HEK293 (cell line): ENCODE results near the gene RGMA.

Source experiments
- CTCF ChIA-PET: fragments of 350-600 bp; formaldehyde crosslinking; extraction: SDS; loops from one replicate; lab custom pipeline; 2021; ENCODE audit warnings: antibody characterized with exemption; lab: Yijun Ruan, JAX
- POLR2A ChIA-PET: fragments of 300-600 bp; formaldehyde crosslinking; extraction: SDS; loops from one replicate; lab custom pipeline; 2020; ENCODE audit warnings: antibody characterized with exemption, inconsistent platforms; lab: Yijun Ruan, JAX
- H3K27ac ChIP-seq: fragments of 200-500 bp; sonication (Bioruptor generic); 2 replicates; pipeline ENCODE4 v1.5.1; 2014; ENCODE audit warnings: low read depth, low read length, control low read depth, inconsistent platforms; ENCODE audit errors: extremely low read depth
- H3K36me3 ChIP-seq, 2 experiments: fragments of 200-500 bp in 1 of 2; sonication (Bioruptor generic) in 1 of 2; 1 replicate in 1 of 2; 2 replicates in 1 of 2; pipeline ENCODE4 v1.5.1; 2014 to 2017; ENCODE audit warnings: inconsistent platforms in 2 of 2, low read length in 2 of 2; ENCODE audit not compliant: control insufficient read depth in 2 of 2, insufficient read depth in 1 of 2
- H3K4me1 ChIP-seq: fragments of 200-500 bp; sonication (Bioruptor generic); 2 replicates; pipeline ENCODE4 v1.5.1; 2014; ENCODE audit warnings: mild to moderate bottlenecking, low read length, inconsistent platforms; ENCODE audit not compliant: control insufficient read depth, insufficient read depth
- H3K4me3 ChIP-seq: 2 replicates; pipeline ENCODE4 v1.5.1; 2011; ENCODE audit warnings: low read depth, mild to moderate bottlenecking, control low read depth, low read length, moderate library complexity
- H3K9me3 ChIP-seq: fragments of 200-500 bp; sonication (Bioruptor generic); 2 replicates; pipeline ENCODE4 v1.5.1; 2014; ENCODE audit warnings: low read depth, low read length, inconsistent platforms; ENCODE audit not compliant: control insufficient read depth, insufficient read depth
- GLI4 ChIP-seq: fragments of 450-650 bp; formaldehyde crosslinking; IDR thresholded peaks from 2 replicates; pipeline ENCODE4 v1.5.1; 2016; ENCODE audit warnings: missing biosample characterization, missing genetic modification characterization
- GLIS1 ChIP-seq: fragments of 450-650 bp; formaldehyde crosslinking; IDR thresholded peaks from 2 replicates; pipeline ENCODE4 v1.5.1; 2016; ENCODE audit warnings: missing biosample characterization, missing genetic modification characterization
- HOXD13 ChIP-seq: sonication (generic); formaldehyde crosslinking; IDR thresholded peaks from 2 replicates; pipeline ENCODE4 v1.8.0; 2022; ENCODE audit warnings: missing genetic modification reagents, borderline replicate concordance
- KLF10 ChIP-seq: fragments of 450-650 bp; IDR thresholded peaks from 2 replicates; pipeline ENCODE4 v1.5.1; 2018; ENCODE audit warnings: missing biosample characterization, mild to moderate bottlenecking, missing genetic modification characterization
- OVOL3 ChIP-seq: fragments of 450-650 bp; formaldehyde crosslinking; IDR thresholded peaks from 2 replicates; pipeline ENCODE4 v1.5.1; 2016; ENCODE audit warnings: missing biosample characterization, missing genetic modification characterization
- PRDM1 ChIP-seq: fragments of 450-650 bp; formaldehyde crosslinking; IDR thresholded peaks from 2 replicates; pipeline ENCODE4; 2016; ENCODE audit warnings: missing biosample characterization, missing genetic modification characterization
- REPIN1 ChIP-seq: fragments of 450-650 bp; formaldehyde crosslinking; IDR thresholded peaks from 2 replicates; pipeline ENCODE4 v1.5.1; 2017; ENCODE audit warnings: missing biosample characterization, missing genetic modification characterization, low read depth
- SP7 ChIP-seq: fragments of 450-650 bp; formaldehyde crosslinking; IDR thresholded peaks from 2 replicates; pipeline ENCODE4 v1.5.1; 2016; ENCODE audit warnings: missing biosample characterization, missing genetic modification characterization
- TRIM28 ChIP-seq: IDR thresholded peaks from 2 replicates; pipeline ENCODE4 v1.6.1; 2011; ENCODE audit warnings: low read length, control low read depth, borderline replicate concordance
- ZBTB1 ChIP-seq: fragments of 450-650 bp; formaldehyde crosslinking; IDR thresholded peaks from 2 replicates; pipeline ENCODE4 v1.5.1; 2016; ENCODE audit warnings: missing biosample characterization, missing genetic modification characterization
- ZBTB8A ChIP-seq: fragments of 450-650 bp; formaldehyde crosslinking; IDR thresholded peaks from 2 replicates; pipeline ENCODE4 v1.5.1; 2016; ENCODE audit warnings: missing biosample characterization, missing genetic modification characterization
- ZNF155 ChIP-seq: fragments of 450-650 bp; formaldehyde crosslinking; IDR thresholded peaks from 2 replicates; pipeline ENCODE4 v1.5.1; 2016; ENCODE audit warnings: missing biosample characterization, missing genetic modification characterization
- ZNF221 ChIP-seq: fragments of 450-650 bp; formaldehyde crosslinking; IDR thresholded peaks from 2 replicates; pipeline ENCODE4 v1.5.1; 2017; ENCODE audit warnings: missing biosample characterization, missing genetic modification characterization, borderline replicate concordance
- ZNF223 ChIP-seq: fragments of 450-650 bp; formaldehyde crosslinking; IDR thresholded peaks from 2 replicates; pipeline ENCODE4 v1.5.1; 2016; ENCODE audit warnings: missing biosample characterization, missing genetic modification characterization
- ZNF335 ChIP-seq: fragments of 450-650 bp; formaldehyde crosslinking; conservative IDR thresholded peaks from 2 replicates; pipeline ENCODE4 v1.5.1; 2016; ENCODE audit warnings: missing biosample characterization, missing genetic modification characterization
- ZNF416 ChIP-seq: fragments of 450-650 bp; formaldehyde crosslinking; IDR thresholded peaks from 2 replicates; pipeline ENCODE4 v1.5.1; 2016; ENCODE audit warnings: missing biosample characterization, missing genetic modification characterization
- ZNF473 ChIP-seq: fragments of 450-650 bp; formaldehyde crosslinking; IDR thresholded peaks from 2 replicates; pipeline ENCODE4 v1.5.1; 2017; ENCODE audit warnings: missing biosample characterization, missing genetic modification characterization
- ZNF521 ChIP-seq: fragments of 450-650 bp; formaldehyde crosslinking; IDR thresholded peaks from 2 replicates; pipeline ENCODE4 v1.5.1; 2017; ENCODE audit warnings: missing biosample characterization, mild to moderate bottlenecking, missing genetic modification characterization
- ZNF555 ChIP-seq: fragments of 450-650 bp; formaldehyde crosslinking; conservative IDR thresholded peaks from 2 replicates; pipeline ENCODE4 v1.5.1; 2017; ENCODE audit warnings: missing biosample characterization, mild to moderate bottlenecking, missing genetic modification characterization, inconsistent platforms
- ZNF623 ChIP-seq: fragments of 450-650 bp; formaldehyde crosslinking; IDR thresholded peaks from 2 replicates; pipeline ENCODE4 v1.5.1; 2016; ENCODE audit warnings: missing biosample characterization, missing genetic modification characterization
- ZNF747 ChIP-seq: fragments of 450-650 bp; formaldehyde crosslinking; IDR thresholded peaks from 2 replicates; pipeline ENCODE4 v1.5.1; 2016; ENCODE audit warnings: missing biosample characterization, missing genetic modification characterization
- ZNF830 ChIP-seq: fragments of 450-650 bp; IDR thresholded peaks from 2 replicates; pipeline ENCODE4 v1.5.0; 2018; ENCODE audit warnings: missing biosample characterization, missing genetic modification characterization, low read depth, mild to moderate bottlenecking, moderate library complexity
- ZSCAN23 ChIP-seq: fragments of 450-650 bp; formaldehyde crosslinking; IDR thresholded peaks from 2 replicates; pipeline ENCODE4 v1.5.1; 2016; ENCODE audit warnings: missing biosample characterization, missing genetic modification characterization
- TF ChIP-seq, protein P1 (sequence below): fragments of 450-650 bp; formaldehyde crosslinking; IDR thresholded peaks from 2 replicates; pipeline ENCODE4 v1.5.1; 2016; ENCODE audit warnings: missing biosample characterization, missing genetic modification characterization
- TF ChIP-seq, protein P2 (sequence below): fragments of 450-650 bp; formaldehyde crosslinking; IDR thresholded peaks from 2 replicates; pipeline ENCODE4 v1.5.1; 2016; ENCODE audit warnings: missing biosample characterization, missing genetic modification characterization
- TF ChIP-seq, protein P3 (sequence below): fragments of 450-650 bp; formaldehyde crosslinking; IDR thresholded peaks from 2 replicates; pipeline ENCODE4 v1.5.1; 2017; ENCODE audit warnings: missing biosample characterization, missing genetic modification characterization
- TF ChIP-seq, protein P4 (sequence below): fragments of 450-650 bp; formaldehyde crosslinking; IDR thresholded peaks from 2 replicates; pipeline ENCODE4 v1.5.1; 2016; ENCODE audit warnings: missing biosample characterization, missing genetic modification characterization

The RGMA gene

DNA sequence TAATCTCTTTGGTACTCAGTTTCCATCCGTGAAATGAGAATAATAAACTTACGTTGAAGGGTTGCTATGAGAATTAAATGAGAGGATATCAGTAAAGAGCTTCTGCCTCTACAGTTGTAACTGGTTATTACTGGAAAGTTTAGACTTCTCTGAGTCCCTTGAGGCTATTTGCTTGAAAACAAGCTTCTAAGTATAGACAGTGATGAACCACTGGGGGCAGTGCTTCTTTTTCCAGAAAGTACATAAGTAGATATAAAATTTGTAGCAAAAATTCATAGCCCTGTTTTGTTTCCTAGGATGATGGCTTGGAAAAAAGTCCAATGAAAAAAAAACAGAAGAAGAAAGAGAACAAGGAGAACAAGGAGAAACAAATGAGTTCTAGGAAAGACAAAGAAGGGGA lies 87.1 kb downstream of the RGMA start:
- no peaks in the 10 kb centered on the region for H3K4me1 ChIP-seq
- TF ChIP-seq ZBTB8A (tag by site-specific recombination) (no peak), REPIN1 (tag by site-specific recombination) (no peak), ZBTB1 (tag by site-specific recombination) (no peak), ZNF335 (tag by site-specific recombination) (no peak), ZNF416 (no peak)
- TF ChIP-seq, protein P1, sequence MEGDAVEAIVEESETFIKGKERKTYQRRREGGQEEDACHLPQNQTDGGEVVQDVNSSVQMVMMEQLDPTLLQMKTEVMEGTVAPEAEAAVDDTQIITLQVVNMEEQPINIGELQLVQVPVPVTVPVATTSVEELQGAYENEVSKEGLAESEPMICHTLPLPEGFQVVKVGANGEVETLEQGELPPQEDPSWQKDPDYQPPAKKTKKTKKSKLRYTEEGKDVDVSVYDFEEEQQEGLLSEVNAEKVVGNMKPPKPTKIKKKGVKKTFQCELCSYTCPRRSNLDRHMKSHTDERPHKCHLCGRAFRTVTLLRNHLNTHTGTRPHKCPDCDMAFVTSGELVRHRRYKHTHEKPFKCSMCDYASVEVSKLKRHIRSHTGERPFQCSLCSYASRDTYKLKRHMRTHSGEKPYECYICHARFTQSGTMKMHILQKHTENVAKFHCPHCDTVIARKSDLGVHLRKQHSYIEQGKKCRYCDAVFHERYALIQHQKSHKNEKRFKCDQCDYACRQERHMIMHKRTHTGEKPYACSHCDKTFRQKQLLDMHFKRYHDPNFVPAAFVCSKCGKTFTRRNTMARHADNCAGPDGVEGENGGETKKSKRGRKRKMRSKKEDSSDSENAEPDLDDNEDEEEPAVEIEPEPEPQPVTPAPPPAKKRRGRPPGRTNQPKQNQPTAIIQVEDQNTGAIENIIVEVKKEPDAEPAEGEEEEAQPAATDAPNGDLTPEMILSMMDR (tag by site-specific recombination), result 0 out of 2 replicates have a peak, but pooled peaks have one; percentile 23
- H3K36me3 ChIP-seq, result peaks cover 92 to 95% of the 10 kb centered on the region in 2 experiments
- H3K27ac ChIP-seq, result no peak overlapping the region
- ChIA-PET POLR2A (interaction anchor here (0.5 kb wide), 1 partner anchor 153 kb away, joined by 4 read pairs; no protein-coding TSS in a partner anchor), CTCF (interaction anchor here (0.6 to 1.2 kb wide), 4 partner anchors 12 to 205 kb away, joined by 3 to 4 read pairs (median 3); no protein-coding TSS in a partner anchor)
- no peak overlapping the region for H3K4me3 ChIP-seq
- no peaks in the 10 kb centered on the region for H3K9me3 ChIP-seq

- peaks cover 92 to 97% of the 10 kb centered on the region in 2 experiments for H3K36me3 ChIP-seq
- no peak overlapping the region for H3K4me3 ChIP-seq
- no peaks in the 10 kb centered on the region for H3K9me3 ChIP-seq
- H3K4me1 ChIP-seq, result no peaks in the 10 kb centered on the region
- TF ChIP-seq OVOL3 (tag by site-specific recombination) (no peak), KLF10 (no peak), ZNF830 (tag by site-specific recombination) (no peak), ZNF155 (tag by site-specific recombination) (no peak), GLIS1 (no peak), ZNF473 (tag by site-specific recombination) (no peak), ZNF223 (tag by site-specific recombination) (no peak)
- TF ChIP-seq, protein P2, sequence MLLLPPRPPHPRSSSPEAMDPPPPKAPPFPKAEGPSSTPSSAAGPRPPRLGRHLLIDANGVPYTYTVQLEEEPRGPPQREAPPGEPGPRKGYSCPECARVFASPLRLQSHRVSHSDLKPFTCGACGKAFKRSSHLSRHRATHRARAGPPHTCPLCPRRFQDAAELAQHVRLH, result no peak
- TF ChIP-seq, all 188 proteins: peak for 0
- CTCF ChIA-PET, result interaction anchor here (0.6 to 1.2 kb wide), 4 partner anchors 13 to 1118 kb away, joined by 3 to 4 read pairs (median 4); no protein-coding TSS in a partner anchor
- no peak overlapping the region for H3K27ac ChIP-seq
- POLR2A ChIA-PET, result no interaction called here
Measured at GRCh38 chr15:93001156-93001555, 87.9 kb downstream of the RGMA start.

DNA sequence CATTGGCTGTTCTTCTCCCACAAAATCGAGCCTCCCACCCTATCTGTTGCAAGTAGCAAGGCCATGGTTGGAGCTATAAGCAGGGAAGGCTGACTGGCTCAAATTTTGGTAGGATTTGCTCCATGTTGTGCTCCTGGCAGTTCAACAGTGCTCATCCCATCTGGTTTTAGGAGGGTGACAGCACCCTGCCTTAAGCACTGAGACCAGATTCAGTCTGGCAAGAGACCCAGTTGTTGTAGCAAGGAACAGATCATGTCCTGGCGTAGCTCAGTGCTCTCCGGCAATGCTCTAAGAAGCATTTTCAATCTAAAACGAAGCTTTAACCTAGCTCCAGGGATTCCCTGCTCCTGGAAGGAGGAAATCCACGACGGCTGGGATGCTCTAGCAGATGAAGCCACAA lies 91.2 kb downstream of the RGMA start:
- H3K36me3 ChIP-seq, result peaks cover 91 to 94% of the 10 kb centered on the region in 2 experiments
- no peak overlapping the region for H3K4me3 ChIP-seq
- H3K9me3 ChIP-seq, result no peaks in the 10 kb centered on the region
- ChIA-PET POLR2A (no interaction called here), CTCF (interaction anchor here (0.6 to 1.0 kb wide), 2 partner anchors 20 to 33 kb away, joined by 3 read pairs; no protein-coding TSS in a partner anchor)
- no peak overlapping the region for H3K27ac ChIP-seq
- H3K4me1 ChIP-seq, result no peaks in the 10 kb centered on the region
- TF ChIP-seq HOXD13 (CRISPR knock-in tag) (no peak), TRIM28 (no peak), SP7 (tag by site-specific recombination) (no peak), ZBTB1 (tag by site-specific recombination) (no peak), ZNF623 (tag by site-specific recombination) (no peak), GLI4 (no peak), ZNF747 (no peak), ZNF521 (tag by site-specific recombination) (no peak), ZNF221 (tag by site-specific recombination) (no peak), ZNF555 (tag by site-specific recombination) (no peak), ZSCAN23 (tag by site-specific recombination) (no peak), PRDM1 (tag by site-specific recombination) (no peak)
- TF ChIP-seq, protein P3, sequence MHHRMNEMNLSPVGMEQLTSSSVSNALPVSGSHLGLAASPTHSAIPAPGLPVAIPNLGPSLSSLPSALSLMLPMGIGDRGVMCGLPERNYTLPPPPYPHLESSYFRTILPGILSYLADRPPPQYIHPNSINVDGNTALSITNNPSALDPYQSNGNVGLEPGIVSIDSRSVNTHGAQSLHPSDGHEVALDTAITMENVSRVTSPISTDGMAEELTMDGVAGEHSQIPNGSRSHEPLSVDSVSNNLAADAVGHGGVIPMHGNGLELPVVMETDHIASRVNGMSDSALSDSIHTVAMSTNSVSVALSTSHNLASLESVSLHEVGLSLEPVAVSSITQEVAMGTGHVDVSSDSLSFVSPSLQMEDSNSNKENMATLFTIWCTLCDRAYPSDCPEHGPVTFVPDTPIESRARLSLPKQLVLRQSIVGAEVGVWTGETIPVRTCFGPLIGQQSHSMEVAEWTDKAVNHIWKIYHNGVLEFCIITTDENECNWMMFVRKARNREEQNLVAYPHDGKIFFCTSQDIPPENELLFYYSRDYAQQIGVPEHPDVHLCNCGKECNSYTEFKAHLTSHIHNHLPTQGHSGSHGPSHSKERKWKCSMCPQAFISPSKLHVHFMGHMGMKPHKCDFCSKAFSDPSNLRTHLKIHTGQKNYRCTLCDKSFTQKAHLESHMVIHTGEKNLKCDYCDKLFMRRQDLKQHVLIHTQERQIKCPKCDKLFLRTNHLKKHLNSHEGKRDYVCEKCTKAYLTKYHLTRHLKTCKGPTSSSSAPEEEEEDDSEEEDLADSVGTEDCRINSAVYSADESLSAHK (tag by site-specific recombination), result no peak
- TF ChIP-seq, protein P4, sequence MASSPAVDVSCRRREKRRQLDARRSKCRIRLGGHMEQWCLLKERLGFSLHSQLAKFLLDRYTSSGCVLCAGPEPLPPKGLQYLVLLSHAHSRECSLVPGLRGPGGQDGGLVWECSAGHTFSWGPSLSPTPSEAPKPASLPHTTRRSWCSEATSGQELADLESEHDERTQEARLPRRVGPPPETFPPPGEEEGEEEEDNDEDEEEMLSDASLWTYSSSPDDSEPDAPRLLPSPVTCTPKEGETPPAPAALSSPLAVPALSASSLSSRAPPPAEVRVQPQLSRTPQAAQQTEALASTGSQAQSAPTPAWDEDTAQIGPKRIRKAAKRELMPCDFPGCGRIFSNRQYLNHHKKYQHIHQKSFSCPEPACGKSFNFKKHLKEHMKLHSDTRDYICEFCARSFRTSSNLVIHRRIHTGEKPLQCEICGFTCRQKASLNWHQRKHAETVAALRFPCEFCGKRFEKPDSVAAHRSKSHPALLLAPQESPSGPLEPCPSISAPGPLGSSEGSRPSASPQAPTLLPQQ (tag by site-specific recombination), result no peak
